KOPT-K1 (cell line): ENCODE data around the gene LIMS2.

Experiments
- H3K27ac ChIP-seq: fragments of 200-600 bp; sonication (generic); 2 replicates; pipeline ENCODE4 v1.5.1; 2016; ENCODE audit warnings: antibody characterized with exemption, mild to moderate bottlenecking, low read depth, low read length; ENCODE audit not compliant: poor library complexity, severe bottlenecking
- H3K36me3 ChIP-seq: fragments of 200-600 bp; sonication (generic); 2 replicates; pipeline ENCODE4 v1.5.1; 2017; ENCODE audit warnings: antibody characterized with exemption, mild to moderate bottlenecking, low read length, moderate library complexity; ENCODE audit not compliant: insufficient read depth
- H3K9me3 ChIP-seq: fragments of 200-600 bp; sonication (generic); 2 replicates; pipeline ENCODE4 v1.5.1; 2017; ENCODE audit warnings: antibody characterized with exemption, low read length, mild to moderate bottlenecking; ENCODE audit not compliant: insufficient read depth, poor library complexity, severe bottlenecking

LIMS2 gene

DNA sequence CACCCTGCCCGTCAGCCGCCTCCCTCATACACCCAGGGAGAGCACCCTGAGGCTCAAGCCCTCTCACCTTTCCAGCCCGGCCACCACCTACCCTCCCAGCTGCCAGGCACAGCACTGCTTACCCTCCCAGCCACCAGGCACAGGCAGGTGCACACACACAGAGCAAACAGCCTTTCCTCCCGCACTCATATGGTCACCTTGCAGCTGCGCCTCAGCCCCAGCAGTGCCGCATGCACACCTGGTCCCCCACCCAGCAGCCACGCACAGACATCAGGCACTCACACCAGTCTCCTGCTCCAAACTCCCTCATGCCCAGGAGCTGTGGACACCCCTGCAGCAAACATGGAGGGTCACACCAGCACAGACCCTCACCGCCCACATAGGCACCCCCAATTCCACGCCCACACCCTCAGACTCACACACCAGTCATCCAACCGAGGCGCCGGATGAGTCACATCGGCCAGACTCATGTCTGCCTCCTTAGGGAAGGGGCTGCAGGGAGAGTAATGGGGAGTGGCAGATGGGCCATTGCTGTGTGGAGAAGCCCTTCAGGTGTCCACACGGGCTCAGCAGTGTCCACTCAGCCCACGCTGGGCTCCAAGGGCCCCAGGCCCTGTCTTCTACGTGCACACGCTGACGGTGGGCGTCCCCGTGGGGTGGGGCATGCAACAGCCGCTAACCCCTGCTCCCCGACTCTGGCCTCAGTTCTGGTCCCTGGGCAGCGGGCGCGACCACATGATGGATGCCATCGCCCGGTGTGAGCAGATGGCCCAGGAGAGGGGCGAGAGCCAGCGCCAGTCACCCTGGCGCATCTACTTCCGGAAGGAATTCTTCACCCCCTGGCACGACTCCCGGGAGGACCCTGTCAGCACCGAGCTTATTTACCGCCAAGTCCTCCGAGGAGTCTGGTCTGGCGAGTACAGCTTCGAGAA lies 51.7 kb downstream of the LIMS2 start:
- no peaks in the 10 kb centered on the region for H3K9me3 ChIP-seq
- H3K36me3 ChIP-seq = peaks cover 78% of the 10 kb centered on the region
- H3K27ac ChIP-seq = peak overlapping the region; percentile 99

DNA sequence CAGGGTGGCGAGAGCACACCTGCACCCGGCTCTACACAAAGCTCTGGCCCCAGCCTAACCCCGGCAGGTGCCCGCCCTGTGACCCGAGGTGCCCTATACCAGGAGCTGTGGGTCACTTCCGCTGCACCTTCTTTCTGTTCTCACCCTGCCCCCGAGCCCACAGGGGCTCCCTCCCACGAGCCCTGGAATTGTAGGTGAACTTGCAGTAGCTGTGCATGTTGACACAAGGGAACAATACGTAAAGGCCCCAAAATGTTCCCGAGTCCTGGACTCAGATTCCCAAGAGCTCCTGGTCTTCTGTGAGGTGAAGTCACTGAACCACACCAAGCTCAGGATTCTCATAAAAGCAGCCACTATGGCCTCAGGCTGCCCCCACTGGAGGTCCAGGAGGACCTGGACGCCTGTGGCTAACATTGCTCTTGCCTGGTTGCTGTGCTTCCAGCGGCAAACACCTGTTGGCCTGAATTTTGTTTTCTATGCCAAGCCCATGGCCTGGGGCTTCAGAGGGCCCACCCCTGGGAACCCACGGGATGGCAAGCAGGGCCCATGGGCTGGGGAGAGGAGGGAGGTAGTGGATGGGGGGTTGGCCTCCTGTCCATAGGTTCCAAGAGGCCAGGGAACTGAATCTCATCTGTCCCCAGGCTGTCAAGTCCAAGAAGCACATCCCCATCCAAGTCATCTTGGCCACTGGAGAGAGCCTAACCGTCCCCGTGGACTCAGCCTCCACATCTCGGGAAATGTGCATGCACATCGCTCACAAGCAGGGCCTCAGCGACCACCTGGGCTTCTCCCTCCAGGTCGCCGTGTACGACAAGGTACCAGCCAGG lies 52.6 kb downstream of the LIMS2 start:
- Histone ChIP-seq H3K9me3 (no peaks in the 10 kb centered on the region), H3K27ac (peak overlapping the region; percentile 99), H3K36me3 (peaks cover 74% of the 10 kb centered on the region)

- peak overlapping the region; percentile 99 for H3K27ac ChIP-seq
- no peaks in the 10 kb centered on the region for H3K9me3 ChIP-seq
- H3K36me3 ChIP-seq = peaks cover 71% of the 10 kb centered on the region
These were observed 53.3 kb downstream of the LIMS2 start for GRCh38 chr2:127621981-127622431.

DNA sequence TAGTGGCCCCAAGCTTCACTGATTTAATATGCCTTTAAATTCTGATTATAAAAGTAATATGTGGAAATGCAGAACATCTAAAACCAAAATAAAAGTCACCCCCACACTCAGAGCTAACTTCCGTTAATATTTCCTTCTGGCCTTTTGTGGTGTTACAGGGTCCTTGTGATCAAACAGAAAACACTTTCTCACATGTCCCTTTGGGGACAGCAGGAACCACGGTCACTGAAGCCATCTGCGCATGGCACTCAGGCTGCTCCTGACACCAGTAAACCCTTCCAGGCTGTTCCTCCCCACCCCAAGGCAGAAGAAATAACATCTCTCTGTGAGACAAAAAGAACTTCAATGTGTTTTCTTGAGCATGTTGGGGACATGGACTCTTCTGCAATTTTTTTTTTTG lies 54.5 kb downstream of the LIMS2 start:
- no peaks in the 10 kb centered on the region for H3K9me3 ChIP-seq
- peaks cover 69% of the 10 kb centered on the region for H3K36me3 ChIP-seq
- peak overlapping the region; percentile 99 for H3K27ac ChIP-seq

GRCh38 chr2:127619877-127620705 lies 55.2 kb downstream of the LIMS2 start:
- no peaks in the 10 kb centered on the region for H3K9me3 ChIP-seq
- H3K36me3 ChIP-seq = peaks cover 61% of the 10 kb centered on the region
- H3K27ac ChIP-seq = peak overlapping the region; percentile 99

GRCh38 chr2:127619203-127619590 lies 56.1 kb downstream of the LIMS2 start:
- H3K9me3 ChIP-seq = no peaks in the 10 kb centered on the region
- H3K36me3 ChIP-seq = peaks cover 59% of the 10 kb centered on the region
- peak overlapping the region; percentile 99 for H3K27ac ChIP-seq

DNA sequence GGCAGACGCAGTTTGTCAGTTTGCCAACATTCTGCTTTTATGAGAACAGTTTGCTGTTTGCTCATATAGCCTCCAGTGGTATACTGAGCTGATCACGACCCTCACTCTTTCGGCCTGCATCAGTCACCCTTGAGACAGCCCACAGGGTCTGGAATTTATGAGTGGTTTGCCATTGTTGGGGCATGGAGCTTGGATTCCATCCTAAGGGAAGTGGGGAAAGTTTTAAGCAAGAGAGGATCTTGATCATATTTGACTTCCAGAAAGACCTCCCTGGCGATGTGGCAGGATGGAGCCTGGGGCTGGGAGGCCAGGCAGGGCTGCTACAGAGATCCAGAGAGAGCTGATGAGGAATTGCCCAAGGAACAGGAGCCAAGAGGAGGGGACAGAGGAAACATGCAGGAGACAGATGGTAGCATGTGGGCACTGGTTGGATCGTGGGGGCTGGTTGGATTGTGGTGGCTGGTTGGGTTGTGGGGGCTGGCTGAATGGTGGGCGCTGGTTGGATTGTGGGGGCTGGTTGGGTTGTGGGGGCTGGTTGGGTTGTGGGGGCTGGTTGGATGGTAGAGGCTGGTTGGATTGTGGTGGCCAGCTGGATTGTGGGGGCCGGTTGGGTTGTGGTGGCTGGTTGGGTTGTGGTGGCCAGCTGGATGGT lies 56.7 kb downstream of the LIMS2 start:
- Histone ChIP-seq H3K36me3 (peaks cover 59% of the 10 kb centered on the region), H3K9me3 (no peaks in the 10 kb centered on the region)

DNA sequence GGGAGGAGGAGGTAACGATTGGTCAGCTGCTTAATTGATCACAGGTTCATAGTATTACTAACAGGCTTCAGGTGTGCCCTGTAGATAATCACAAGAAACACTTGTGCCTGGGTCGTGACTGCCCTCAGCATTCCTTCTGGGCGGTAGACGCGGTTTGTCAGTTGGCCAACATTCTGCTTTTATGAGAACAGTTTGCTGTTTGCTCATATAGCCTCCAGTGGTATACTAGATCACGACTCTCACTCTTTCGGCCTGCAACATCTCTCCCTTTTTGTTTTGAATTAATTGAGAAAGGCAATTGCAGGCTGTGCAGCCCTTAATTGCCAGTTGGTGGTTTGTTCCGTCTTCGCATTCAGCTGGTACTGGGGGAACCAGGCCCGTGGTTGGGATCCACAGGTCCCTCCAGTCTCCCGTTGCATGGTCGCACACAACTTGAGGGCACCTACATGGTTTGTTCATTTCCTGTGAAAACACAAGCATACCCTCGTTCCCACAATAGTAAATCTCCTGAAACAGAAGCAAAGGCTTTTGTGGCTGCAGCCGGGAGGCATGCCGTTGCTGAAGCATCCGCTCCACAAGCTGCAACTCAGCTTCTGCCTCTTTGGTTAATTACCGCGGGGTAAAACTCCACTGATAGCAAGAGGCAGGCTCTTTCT lies 59.7 kb downstream of the LIMS2 start:
- peak overlapping the region; percentile 99 for H3K27ac ChIP-seq
- peaks cover 16% of the 10 kb centered on the region for H3K9me3 ChIP-seq
- peaks cover 59% of the 10 kb centered on the region for H3K36me3 ChIP-seq

More for the DNA sequence above, 56.7 kb downstream of the LIMS2 start:
- H3K27ac ChIP-seq = peak overlapping the region; percentile 99

- Histone ChIP-seq H3K9me3 (peaks cover 16% of the 10 kb centered on the region), H3K27ac (peak overlapping the region; percentile 99), H3K36me3 (peaks cover 65% of the 10 kb centered on the region)
These were observed 60.6 kb downstream of the LIMS2 start for GRCh38 chr2:127614731-127615130.

- Histone ChIP-seq H3K27ac (peak overlapping the region; percentile 99), H3K9me3 (peaks cover 16% of the 10 kb centered on the region), H3K36me3 (peaks cover 70% of the 10 kb centered on the region)
These were observed 61.1 kb downstream of the LIMS2 start for GRCh38 chr2:127614246-127614645.

DNA sequence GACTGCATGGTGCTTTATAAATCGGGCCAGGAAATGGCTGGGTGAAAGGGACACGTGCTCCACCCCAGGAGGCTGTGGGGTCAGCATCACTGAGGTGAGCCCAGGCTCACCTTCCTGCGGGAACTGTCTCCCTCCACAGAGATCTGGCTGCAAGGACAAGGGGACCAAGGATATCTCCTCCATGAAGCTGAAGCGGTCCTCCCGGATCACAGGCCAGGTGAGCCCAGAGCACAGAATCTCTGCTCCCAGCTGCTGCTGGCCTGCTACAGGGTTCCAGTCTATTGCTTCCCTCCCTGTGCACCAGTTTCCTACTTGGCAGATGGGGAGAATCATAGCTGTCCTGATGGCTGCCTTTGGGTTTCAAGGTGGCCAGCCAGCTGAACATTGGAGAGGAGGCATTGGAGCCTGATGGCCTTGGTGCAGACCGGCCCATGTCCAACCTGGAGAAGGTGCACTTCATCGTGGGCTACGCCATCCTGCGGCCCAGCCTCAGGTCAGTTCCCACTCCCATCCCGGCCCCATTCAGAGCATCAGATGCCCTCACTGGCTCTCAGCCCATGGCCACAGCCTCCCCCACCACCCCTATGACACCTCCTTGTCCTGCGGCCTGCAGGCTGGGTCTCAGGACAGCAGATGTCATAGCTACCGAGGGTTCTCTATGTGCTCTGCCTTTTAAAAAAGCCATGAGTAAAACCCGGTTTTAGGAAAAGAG lies 63.1 kb downstream of the LIMS2 start:
- Histone ChIP-seq H3K27ac (peak overlapping the region; percentile 99), H3K36me3 (peaks cover 78% of the 10 kb centered on the region), H3K9me3 (peaks cover 16% of the 10 kb centered on the region)

DNA sequence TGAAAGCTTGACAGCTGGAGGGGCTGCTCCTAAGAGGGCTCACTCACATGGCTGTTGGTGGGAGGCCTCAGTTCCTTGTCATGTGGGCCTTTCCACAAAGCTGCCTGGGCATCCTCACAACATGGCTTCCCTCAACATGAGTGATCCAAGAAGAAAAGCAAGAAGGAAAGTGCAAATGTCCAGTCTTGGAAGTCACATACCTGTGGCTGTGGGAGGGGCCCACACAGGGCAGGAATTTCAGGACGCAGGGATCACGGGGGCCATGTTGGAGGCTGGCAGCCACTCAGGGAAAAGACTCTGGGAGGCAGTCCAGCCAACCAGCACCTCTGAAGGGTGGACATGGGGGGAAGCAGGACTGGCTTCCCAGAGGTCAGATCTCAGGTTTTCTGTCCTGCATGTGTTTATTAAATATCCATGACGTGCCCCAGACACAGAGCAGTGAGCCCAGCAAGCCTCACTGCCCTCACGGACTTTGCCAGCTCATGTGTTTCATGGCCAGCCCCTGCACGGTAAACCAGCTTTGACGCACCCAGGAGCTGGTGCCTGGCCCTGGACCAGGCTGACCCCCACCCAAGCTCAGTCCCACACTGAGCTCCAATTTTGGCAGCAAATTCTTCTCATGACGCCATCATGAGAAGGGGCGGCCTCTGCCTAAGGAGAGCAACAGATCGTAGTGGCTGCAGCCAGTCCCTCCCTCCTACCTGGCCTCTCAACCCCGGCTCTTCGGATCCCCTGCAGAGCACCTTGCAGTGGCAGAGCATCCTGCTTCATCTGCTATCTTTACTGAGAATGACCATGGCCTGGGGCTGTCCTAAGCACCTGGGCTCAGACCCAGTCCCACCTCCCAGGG lies 64.0 kb downstream of the LIMS2 start:
- peaks cover 16% of the 10 kb centered on the region for H3K9me3 ChIP-seq
- H3K36me3 ChIP-seq = peaks cover 79% of the 10 kb centered on the region
- H3K27ac ChIP-seq = peak overlapping the region; percentile 99

DNA sequence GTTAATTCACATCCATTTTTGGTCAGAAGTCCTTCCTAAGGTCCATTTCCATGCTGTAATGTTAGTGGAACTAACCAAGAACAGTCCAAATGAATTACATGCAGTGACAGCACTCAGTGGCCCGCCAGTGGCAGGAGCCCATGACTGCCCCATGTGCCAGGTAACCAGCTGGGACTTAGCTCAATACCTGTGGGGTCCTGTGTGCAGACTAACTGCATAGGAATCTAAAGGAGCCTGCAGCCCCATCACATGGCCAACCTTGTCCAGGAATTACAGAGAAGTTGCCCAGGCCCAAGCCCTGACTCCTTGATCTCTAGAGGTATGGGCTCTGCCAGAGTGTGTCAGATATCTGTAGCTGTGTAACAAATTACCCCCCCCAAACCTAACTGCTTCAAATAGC lies 64.8 kb downstream of the LIMS2 start:
- Histone ChIP-seq H3K27ac (peak overlapping the region; percentile 99), H3K9me3 (peaks cover 16% of the 10 kb centered on the region), H3K36me3 (peaks cover 86% of the 10 kb centered on the region)
